GM21367 (cell line): ENCODE results near the gene SUSD5.

ENCODE experiments used
- ATAC-seq: cut with Tn5 transposase; IDR thresholded peaks from one replicate; pipeline ENCODE4 v1.9.1; 2021; ENCODE audit not compliant: unreplicated experiment

The SUSD5 gene

GRCh38 chr3:33218446-33219174 lies at the start of gene SUSD5:
Gene SUSD5 (minus strand): TSS chr3:33218810. CDS start chr3:33218797, 13 bp downstream.
- no peak for ATAC-seq

- no peak for ATAC-seq
Measured at GRCh38 chr3:33260104-33260503, 41.5 kb upstream of the SUSD5 start.

DNA sequence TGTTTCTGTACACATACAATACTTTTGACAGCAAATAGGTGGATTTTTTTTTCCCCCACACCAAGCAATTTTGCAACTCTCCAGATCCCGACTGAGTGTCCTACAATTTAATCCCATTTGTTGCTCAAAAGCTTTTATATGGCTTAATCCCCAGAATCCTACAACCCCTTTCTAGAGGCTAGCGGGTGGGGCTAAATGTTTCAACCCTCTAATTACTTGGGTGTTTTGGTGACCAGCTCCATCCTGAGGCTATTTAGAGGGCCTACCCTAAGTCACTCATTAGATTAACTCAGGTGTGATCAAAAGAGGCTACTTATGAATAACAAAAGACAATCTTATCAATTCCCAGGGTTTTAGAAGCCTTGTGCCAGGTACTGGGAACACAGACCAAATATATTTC lies 37.6 kb upstream of the SUSD5 start:
- no peak for ATAC-seq

DNA sequence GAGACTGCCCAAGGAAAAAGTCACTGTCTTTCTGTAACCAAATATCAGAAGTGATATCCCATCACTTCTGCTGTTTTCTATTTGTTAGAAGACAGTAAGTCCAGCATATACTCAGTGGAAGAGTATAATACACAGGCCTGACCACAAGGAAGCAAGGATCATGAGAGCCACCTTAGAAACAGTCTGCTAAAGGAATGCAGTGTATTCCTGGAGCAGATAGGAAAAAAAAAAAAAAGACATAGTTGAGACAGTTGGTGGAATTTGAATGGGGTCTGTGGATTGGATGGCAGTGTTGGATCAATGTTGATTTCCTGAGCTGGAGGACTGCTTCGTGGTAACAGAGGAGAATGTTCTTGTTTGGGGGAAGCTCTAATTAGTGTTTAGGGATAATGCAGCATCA lies 32.1 kb upstream of the SUSD5 start:
- ATAC-seq: no peak

- no peak for ATAC-seq
Measured at GRCh38 chr3:33246786-33247185, 28.2 kb upstream of the SUSD5 start.

DNA sequence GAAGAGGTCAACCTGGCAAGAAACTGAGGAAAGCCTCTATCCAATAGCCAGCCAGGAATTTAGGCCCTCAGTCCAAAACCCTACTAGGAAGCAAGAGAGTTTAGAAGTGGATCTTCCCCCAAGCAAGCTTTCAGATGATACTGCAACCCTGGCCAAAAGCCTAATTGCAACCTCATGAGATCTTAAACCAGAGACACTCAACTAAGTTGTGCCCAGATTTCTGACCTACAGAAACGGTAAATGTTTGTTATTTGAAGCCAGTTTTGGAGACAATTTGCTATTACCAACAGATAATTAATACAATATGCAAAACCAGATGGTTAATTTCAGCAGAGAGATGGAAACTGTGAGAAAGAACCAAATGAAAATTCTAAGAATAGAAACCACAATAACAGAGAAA lies 21.7 kb upstream of the SUSD5 start:
- ATAC-seq: no peak

DNA sequence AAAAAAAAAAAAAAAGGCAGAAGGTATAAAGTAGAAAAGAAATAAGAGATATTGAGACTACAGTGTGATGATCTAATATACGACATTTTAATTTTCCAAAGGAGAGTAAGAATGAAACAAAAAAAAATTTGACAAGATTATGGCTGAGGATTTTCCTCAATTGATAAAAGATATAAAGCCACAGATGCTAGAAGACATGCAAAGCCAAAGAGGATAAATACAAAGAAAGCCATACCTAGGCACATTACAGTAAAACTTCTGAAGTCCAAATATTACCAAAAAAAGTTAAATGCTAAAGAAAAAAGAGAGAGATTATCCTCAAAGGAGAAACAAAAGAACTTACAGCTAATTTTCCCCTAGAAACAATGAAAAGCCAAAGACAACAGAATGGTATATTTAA lies 20.3 kb upstream of the SUSD5 start:
- ATAC-seq: no peak

DNA sequence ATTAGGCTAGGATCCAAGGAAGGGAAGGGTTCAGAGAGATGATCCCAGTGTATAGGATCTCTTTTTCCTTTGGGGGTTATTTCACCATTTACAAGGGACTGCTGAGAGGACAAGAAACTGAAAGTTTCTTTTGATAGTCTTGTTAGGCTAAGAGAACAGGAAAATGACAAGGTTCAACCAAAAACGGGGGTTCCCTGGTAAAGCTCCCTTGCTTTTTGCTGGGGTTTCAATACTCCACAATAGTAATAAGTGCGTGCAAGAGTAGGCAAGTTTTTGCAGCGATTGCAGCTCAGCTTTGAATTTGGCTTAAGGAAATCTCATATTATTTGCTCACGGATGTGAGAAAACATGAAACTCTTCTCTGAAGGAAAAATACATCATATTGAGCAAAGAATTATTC lies 18.8 kb upstream of the SUSD5 start:
- ATAC-seq: no peak

DNA sequence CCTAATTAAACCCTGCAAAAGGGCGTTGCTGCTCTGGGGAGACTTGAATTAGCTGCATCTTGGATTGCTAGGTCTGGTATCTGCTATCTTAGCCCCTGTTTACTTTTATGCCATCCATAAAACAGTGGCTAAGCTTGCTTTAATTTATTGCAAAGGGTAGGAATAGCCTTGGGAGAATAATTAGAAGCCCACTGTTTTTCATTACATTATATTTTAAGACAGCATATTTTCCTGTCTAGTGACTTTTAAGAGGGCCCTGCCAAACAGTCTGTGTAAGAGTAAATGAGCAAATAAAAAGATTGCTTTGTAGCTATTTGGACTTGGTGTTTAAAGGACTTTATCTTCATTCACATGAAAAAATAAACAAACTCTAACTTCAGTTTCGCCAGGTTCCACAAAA lies 17.4 kb upstream of the SUSD5 start:
- ATAC-seq: no peak

GRCh38 chr3:33233884-33234283 lies 15.3 kb upstream of the SUSD5 start:
- ATAC-seq: no peak

- ATAC-seq: no peak
Measured at GRCh38 chr3:33231756-33232465, 13.3 kb upstream of the SUSD5 start.

DNA sequence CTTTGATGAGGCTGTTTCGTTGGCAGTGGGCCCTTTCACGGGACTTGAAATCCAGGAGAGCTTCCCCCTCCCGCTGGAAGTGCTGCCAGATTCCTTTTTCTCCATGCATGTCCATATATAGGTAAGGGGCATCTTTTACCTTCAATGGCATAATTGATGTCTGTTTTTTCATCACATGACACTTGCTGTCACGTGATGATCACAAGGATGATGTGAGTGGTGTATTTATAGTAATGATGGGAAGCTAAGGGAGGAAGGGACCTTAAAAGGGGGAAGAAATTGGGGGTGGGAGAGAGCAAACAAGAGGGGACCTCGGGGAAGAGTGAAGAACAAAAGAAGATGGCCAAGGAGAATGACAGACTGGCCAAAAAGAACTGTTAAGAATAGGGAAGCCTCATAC lies 11.3 kb upstream of the SUSD5 start:
- no peak for ATAC-seq

DNA sequence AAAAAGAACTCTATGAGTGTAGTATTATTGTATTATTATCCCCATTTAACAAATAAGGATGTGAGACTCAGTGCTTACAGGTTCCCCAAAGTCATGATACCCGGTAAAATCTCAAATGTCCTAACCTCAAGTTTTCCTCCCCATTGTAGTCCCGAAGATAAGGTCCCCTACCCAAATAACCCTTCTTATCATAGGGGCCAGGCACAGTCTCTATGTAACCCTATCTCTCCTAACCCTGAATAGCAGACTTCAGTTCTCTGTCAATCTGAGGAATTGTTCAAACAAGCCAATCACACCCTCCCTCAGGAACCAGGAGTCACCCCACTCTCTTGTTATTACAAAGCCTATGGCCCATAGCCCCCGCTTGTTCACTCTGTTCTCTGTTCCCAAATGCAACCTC lies 10.5 kb upstream of the SUSD5 start:
- ATAC-seq: no peak

- no peak for ATAC-seq
Measured at GRCh38 chr3:33221241-33221640, 2.6 kb upstream of the SUSD5 start.

GRCh38 chr3:33219175-33219487 lies 521 bp upstream of the SUSD5 start:
- ATAC-seq: no peak

GRCh38 chr3:33217866-33218445 lies 654 bp downstream of the SUSD5 start:
- no peak for ATAC-seq

DNA sequence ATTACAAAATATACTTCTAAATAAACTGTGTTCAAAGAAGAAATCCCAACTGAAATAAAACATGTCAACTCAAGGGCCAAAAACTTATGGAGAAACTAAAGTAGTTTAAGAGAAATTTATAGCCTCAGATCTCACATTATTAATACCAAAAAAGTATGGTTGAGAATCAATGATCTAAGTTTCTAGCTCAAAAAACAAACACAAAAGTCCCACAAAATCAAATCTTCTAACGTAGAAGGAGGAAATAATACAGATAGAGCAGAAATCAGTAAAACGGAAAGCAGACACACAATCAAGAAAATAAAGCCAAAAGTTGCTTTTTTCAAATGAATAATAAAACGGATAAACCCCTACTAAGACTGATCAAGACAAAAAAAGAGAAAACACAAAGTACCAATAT lies 2.9 kb downstream of the SUSD5 start:
- no peak for ATAC-seq

- ATAC-seq: no peak
Measured at GRCh38 chr3:33212406-33212805, 6.2 kb downstream of the SUSD5 start.

- no peak for ATAC-seq
Measured at GRCh38 chr3:33211444-33211843, 7.2 kb downstream of the SUSD5 start.

DNA sequence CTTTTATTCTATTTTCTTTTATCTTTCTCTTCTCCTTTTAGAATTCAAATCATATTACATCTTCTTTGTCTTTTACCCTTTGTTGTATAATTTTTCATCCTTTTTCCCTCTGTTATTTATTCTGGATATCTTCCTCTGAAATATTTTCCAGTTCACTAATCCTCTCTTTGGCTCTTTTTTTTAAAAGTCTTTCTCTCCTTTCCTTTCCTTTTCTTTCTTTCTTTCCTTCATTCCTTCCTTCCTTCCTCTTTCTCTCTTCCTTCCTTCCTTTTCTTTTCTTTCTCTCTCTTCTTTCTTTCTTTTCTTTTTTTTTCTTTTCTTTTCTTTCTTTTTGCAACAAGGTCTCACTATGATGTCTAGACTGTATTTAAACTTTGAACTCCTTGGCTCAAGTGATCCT lies 9.3 kb downstream of the SUSD5 start:
- no peak for ATAC-seq

DNA sequence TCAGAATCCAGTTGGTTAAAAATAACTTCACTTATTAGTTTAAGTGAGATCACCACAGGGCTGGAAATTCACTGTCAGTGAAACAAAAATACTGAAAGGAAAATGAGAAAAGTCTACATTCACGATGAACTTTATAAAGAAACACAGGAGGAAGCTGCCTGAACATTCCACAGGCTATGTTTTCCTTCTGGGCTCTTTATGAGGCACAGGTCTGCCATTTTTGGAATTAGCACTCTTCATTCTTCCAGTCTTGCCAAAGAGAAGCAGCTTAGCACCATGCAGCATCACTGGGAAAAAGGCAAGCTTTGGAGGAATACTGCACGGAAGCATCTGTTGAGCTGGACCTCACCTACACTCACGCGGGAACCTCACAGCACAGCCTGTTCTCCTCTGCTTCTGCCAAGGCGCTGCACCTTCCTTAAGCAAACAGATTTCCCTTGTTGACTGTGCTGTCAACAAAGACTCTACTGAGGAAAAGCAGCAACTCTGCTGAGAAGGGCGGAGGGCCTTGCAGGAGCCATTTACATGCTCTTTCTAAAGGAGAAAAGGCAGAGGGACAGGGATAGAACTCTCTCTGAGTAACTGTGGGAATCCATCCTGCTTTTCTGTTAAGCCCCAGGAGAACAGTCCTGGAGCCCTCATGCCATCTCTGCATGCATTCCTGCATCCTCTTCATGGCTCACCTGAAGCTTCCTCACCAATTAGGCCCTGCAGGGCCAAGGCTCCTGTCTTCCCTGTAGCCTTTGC lies 15.7 kb downstream of the SUSD5 start:
- no peak for ATAC-seq

DNA sequence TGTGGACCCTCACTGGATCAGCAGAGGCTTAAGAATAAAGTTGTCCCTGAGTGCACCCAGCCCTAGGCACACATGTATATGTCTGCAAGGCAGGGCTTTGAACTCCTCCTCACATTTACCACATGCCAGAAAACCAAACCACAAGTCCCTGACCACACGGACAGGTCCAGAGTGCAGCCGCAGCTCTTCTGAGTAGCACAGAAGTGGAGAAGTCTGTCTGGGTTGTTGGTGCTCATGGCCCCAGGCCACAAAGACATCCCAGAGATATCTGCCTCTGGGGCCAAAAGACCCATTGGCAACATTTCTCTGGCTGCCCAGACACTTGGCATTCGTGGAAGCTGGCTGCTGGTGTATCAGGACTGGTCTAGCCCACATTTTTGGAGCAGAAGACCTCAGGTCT lies 17.4 kb downstream of the SUSD5 start:
- no peak for ATAC-seq
